Erythroblast (primary cell): ENCODE measurements around the gene TPGS2.

Experiments
- GATA1 ChIP-seq: IDR thresholded peaks from 2 replicates; pipeline ENCODE4 v1.6.1; 2011; ENCODE audit warnings: low read depth, mild to moderate bottlenecking, control low read depth, low read length, moderate library complexity
- POLR2A ChIP-seq: IDR thresholded peaks from 2 replicates; pipeline ENCODE4 v1.6.1; 2011; ENCODE audit warnings: mild to moderate bottlenecking, low read length

GRCh38 chr18:36843784-36844183 is 15.0 kb upstream of the TPGS2 start:
- no peak for TF ChIP-seq POLR2A
- no peak for TF ChIP-seq GATA1
